GM10266 (cell line): Measurements from ENCODE around the gene PPIP5K1.

Experiments
- DNase-seq: peaks from one replicate; pipeline ENCODE4 v3.0.0; 2012; ENCODE audit errors: extremely low spot score
- CTCF ChIP-seq: IDR thresholded peaks from 2 replicates; pipeline ENCODE4 v1.5.1; 2012; ENCODE audit warnings: mild to moderate bottlenecking, low read depth; ENCODE audit not compliant: control insufficient read depth, insufficient read depth; ENCODE audit errors: missing control alignments

PPIP5K1 gene

GRCh38 chr15:43552986-43553385 lies 37.0 kb downstream of the PPIP5K1 start:
- no peak for TF ChIP-seq CTCF
- no peak for DNase-seq

GRCh38 chr15:43552256-43552655 lies 37.8 kb downstream of the PPIP5K1 start:
- TF ChIP-seq CTCF, result no peak
- no peak for DNase-seq

DNA sequence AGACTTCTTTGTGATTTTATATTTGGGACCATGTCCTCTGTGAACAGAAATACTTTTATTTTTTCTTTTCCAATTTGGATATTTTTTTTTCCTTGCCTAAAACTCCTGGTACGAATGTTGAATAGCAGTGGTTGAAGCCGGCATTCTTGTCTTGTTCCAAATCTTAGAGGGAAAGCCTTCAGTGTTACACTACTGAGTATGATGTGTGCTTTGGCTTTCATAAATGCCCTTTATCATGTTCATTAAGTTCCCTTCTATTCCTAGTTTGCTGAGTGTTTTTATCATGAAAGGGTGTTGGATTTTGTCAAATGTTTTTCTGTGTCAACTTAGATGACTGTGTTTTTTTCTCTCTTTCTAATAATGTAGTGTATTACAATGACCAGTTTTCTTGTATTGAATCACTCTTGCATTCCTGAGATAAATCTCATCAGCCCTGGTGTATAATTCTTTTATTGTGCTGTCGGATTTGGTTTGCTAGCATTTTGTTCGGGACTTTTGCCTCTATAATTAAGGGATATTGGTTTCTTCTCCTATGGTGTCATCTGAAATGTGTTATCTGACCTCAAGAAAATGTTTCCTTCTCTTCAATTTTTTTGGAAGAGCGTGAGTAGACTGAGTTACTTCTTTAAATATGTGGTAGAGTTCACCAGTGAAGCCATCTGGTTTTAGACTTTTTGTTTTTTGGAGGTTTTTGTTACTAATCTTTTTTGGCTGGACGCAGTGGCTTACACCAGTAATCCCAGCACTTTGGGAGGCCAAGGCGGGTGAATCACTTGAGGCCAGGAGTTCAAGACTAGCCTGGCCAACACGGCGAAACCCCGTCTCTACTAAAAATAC lies 39.3 kb downstream of the PPIP5K1 start:
- no peak for DNase-seq
- no peak for TF ChIP-seq CTCF

DNA sequence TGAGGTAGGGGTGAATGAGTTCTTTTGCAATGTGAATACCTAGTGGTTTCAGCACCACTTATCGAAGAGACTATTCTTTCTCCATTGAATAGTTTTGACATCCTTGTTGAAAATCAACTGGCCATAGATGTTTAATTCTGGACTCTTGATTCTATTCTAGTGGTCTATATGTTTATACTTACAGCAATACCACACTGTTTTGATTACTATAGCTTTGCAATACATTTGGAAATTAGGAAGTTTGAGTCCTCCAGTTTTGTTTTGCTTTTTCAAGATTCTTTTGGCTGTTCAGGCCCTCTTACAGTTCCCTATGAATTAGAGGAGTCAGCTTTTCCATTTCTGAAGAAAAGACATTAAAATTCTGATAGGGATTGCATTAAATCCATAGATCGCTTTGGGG lies 42.5 kb downstream of the PPIP5K1 start:
- no peak for TF ChIP-seq CTCF
- no peak for DNase-seq

DNA sequence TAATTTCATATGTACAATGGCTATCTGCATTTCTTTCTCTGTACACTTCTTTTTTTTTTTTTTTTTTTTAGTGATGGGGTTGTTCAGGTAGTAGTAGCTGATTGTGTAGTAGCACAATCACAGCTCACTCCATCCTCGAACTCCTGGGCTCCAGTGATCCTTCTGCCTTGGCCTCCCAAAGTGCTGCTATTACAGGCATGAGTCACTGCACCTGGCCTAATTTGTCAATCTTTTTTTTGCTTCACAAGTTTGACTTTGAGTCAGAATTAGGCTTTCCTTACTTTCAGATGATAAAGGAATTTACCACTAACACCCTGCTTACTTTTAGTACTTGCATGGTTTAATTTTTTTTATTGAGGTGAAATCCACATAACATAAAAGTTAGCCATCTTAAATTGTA lies 44.6 kb downstream of the PPIP5K1 start:
- no peak for DNase-seq
- TF ChIP-seq CTCF, result no peak

DNA sequence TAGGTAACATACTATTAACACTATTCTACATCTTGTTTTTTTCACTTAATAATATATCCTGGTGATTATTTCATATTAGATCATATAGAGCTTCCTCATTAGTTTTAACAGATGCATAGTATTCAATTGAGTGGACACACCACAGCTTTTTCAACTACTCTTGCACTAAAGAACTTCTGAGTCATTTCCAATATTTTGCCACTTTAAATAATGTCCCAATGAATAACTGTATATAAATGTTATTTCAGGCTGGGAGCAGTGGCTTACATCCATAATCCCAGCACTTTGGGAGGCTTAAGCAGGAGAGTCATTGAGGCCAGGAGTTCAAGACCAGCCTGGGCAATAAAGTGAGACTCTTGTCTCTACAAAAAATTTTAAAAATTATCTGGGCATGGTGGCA lies 45.7 kb downstream of the PPIP5K1 start:
- no peak for DNase-seq
- TF ChIP-seq CTCF, result no peak

DNA sequence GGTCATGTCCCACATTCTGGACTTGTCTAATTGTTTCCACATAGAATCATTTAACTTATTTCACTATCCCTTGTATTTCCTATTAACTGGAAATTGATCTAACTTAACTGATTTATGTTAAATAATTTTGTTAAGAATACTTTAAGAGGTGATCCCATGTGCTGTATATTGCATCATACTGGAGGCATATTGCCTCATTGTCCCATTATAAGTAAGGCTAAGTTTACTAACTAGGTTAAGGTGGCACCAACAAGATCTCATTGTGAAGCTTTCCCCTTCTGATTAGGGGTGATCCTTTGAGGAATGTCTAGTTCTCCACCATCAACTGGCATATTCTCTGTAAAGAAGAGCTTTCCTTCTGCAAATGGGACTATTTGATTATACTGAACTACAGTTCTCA lies 48.2 kb downstream of the PPIP5K1 start:
- no peak for DNase-seq
- TF ChIP-seq CTCF, result no peak
